Gastrocnemius medialis (tissue), 4 donors: Measurements from ENCODE around the gene RAD51B. TPM values are rescaled to one million over a fixed set of nuclear protein-coding genes. Genes with fewer than 3 reads are reported as not detected.

ENCODE experiments used
- ATAC-seq, 2 donors: fragments of 150-250 bp; one replicate each; pipeline ENCODE4 v1.9.1; 2016
- DNase-seq, 2 donors: peaks; one replicate each; pipeline ENCODE4 v3.0.0-alpha.2; 2019
- H3K27ac ChIP-seq, 4 donors: fragments of 200-600 bp; sonication (generic); 1 replicate in 1 of 4; 2 replicates in 3 of 4; pipeline ENCODE4 v1.5.1; 2016 to 2018; ENCODE audit warnings: mild to moderate bottlenecking in 2 of 4, moderate library complexity in 1 of 4
- H3K27me3 ChIP-seq, 3 donors: fragments of 200-600 bp; sonication (generic) in 2 of 3; 1 replicate in 1 of 3; 2 replicates in 2 of 3; pipeline versions ENCODE4 v1.5.1 to v1.6.0; 2016 to 2019; ENCODE audit warnings: mild to moderate bottlenecking in 1 of 3, moderate library complexity in 1 of 3
- H3K36me3 ChIP-seq, 2 donors: fragments of 200-600 bp; sonication (generic) in 1 of 2; one replicate each; pipeline ENCODE4 v1.5.1; 2017 to 2018
- H3K4me1 ChIP-seq, 2 donors: fragments of 200-600 bp; sonication (generic) in 1 of 2; one replicate each; pipeline ENCODE4 v1.5.1; 2016 to 2017; ENCODE audit warnings: mild to moderate bottlenecking in 2 of 2
- H3K4me3 ChIP-seq, 4 donors: fragments of 200-600 bp; sonication (generic) in 3 of 4; 1 replicate in 1 of 4; 2 replicates in 3 of 4; pipeline ENCODE4 v1.5.1; 2016 to 2019; ENCODE audit warnings: mild to moderate bottlenecking in 2 of 4
- H3K9me3 ChIP-seq, 3 donors: fragments of 200-600 bp; sonication (generic) in 2 of 3; 1 replicate in 1 of 3; 2 replicates in 2 of 3; pipeline ENCODE4 v1.5.1; 2016 to 2019
- POLR2A ChIP-seq, 2 donors: fragments of 450-650 bp; IDR thresholded peaks; one replicate each; pipeline ENCODE4 v1.6.1; 2017; ENCODE audit warnings: antibody characterized with exemption in 2 of 2, mild to moderate bottlenecking in 2 of 2, moderate library complexity in 2 of 2
- in situ Hi-C, 4 donors: fragments of 200-750 bp; cut with MboI; loops; one replicate each; pipeline versions ENCODE4 v1.15.0 to v1.8.0; 2017; ENCODE audit warnings: low sequenced_read_pairs in 4 of 4
- intact Hi-C: fragments of 100-400 bp; cut with DNase I; formaldehyde crosslinking; loops from one replicate; pipeline ENCODE4 v1.15.1; 2023; ENCODE audit warnings: low total_unique reads
- total RNA-seq, 4 donors: library from RNA; depleted of rRNA; stranded (reverse); fragments of >200 nt; gene quantifications; one replicate each; pipeline versions ENCODE4 v1.1.0 to v1.2.3, GENCODE V29; 2016
- TF ChIP-seq, protein P1 (sequence below), 5 experiments: fragments of 450-650 bp in 3 of 5; fragments of 200-600 bp in 2 of 5; sonication (generic) in 2 of 5; IDR thresholded peaks in 4 of 5; conservative IDR thresholded peaks in 1 of 5; 1 replicate in 4 of 5; 2 replicates in 1 of 5; pipeline ENCODE4 v1.5.1; 2016 to 2019; ENCODE audit warnings: antibody characterized with exemption in 5 of 5, mild to moderate bottlenecking in 3 of 5, moderate library complexity in 3 of 5

The RAD51B gene
- total RNA-seq, 4 donors from 2014 or later = 1.6 to 3.3 (median 2.4) TPM

DNA sequence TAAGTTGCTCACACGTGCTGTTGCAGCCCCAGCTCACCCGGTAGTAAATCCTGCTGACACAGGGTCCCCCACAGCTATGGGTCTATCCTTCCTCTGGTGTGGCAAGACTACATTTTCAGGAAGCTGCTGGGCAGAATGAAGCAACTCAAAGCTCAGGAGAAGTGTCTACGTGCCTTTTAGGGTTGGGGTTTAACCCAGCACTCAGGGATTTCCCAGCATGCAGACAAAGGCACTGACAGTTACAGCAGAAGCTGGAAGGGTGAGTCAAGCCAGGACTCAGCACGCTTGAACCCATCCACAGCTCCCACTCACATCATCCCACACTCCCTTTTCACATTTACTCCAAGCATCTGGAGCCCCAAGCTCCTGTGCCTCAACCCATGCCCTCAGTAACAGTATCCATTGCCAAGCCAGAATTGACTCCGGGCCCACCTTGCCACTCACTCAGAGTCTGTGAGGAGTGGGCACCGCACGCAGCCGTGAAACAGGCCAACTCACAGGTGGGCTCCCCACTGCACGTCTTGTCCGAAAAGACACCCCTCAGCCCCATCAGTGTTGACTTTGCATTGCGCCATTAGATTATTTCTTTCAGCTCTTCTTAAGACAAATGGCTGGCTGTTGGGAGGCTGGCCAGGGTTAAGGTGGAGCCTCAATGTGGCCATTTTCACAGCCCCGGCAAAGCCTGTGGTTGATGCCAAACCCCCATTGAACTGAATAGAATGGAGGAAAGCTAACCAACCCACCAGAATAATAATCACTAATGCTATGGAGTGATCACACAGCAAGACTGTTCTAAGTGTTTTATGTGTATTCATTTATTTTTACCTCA, 913.7 kb downstream of the RAD51B start:
- in situ Hi-C loops = no loop called here

DNA sequence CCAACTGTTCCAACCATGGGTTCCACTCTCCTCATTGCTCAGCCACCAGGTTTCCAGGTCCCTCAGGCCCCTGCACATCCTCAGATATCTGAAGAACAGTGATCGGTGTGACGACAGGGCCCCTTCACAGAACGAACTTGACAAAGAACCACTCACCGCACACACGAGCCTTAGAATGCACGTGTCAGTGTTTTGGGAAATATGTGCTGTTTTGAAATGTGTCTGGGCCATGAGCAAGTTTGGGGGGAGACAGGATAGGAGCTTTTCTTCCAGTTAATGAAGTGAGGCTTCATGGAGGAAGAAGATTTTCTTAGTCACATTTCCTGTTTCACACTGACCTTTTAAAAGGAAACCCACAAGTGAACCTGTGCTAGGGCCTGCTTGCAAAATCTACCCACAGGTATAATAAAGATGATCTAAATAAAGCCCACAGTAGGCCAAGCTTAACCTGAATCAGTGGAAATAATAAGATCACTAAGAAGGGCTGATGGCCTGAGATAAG, 914.7 kb downstream of the RAD51B start:
- intact Hi-C loops = no loop called here
- H3K4me1 ChIP-seq = peaks cover 7 to 27% of the 10 kb centered on the region in 2 donors
- in situ Hi-C loops = no loop called here

More for the DNA sequence above, 913.7 kb downstream of the RAD51B start:
- Histone ChIP-seq H3K4me1 (peaks cover 7 to 31% of the 10 kb centered on the region in 2 donors), H3K9me3 (no peaks in the 10 kb centered on the region), H3K4me3 (no peak overlapping the region), H3K27ac (no peak overlapping the region), H3K36me3 (no peaks in the 10 kb centered on the region), H3K27me3 (no peaks in the 10 kb centered on the region)
- TF ChIP-seq POLR2A (IDR thresholded peaks at IDR 0.05) = no peak
- TF ChIP-seq, protein P1, sequence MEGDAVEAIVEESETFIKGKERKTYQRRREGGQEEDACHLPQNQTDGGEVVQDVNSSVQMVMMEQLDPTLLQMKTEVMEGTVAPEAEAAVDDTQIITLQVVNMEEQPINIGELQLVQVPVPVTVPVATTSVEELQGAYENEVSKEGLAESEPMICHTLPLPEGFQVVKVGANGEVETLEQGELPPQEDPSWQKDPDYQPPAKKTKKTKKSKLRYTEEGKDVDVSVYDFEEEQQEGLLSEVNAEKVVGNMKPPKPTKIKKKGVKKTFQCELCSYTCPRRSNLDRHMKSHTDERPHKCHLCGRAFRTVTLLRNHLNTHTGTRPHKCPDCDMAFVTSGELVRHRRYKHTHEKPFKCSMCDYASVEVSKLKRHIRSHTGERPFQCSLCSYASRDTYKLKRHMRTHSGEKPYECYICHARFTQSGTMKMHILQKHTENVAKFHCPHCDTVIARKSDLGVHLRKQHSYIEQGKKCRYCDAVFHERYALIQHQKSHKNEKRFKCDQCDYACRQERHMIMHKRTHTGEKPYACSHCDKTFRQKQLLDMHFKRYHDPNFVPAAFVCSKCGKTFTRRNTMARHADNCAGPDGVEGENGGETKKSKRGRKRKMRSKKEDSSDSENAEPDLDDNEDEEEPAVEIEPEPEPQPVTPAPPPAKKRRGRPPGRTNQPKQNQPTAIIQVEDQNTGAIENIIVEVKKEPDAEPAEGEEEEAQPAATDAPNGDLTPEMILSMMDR (IDR thresholded peaks at IDR 0.05 in 4 of 5, conservative IDR thresholded peaks at IDR 0.05 in 1 of 5) = no peak
- intact Hi-C loops = no loop called here
- ATAC-seq (no peak), DNase-seq (peak in 1 of 2 donors; percentile 37)

DNA sequence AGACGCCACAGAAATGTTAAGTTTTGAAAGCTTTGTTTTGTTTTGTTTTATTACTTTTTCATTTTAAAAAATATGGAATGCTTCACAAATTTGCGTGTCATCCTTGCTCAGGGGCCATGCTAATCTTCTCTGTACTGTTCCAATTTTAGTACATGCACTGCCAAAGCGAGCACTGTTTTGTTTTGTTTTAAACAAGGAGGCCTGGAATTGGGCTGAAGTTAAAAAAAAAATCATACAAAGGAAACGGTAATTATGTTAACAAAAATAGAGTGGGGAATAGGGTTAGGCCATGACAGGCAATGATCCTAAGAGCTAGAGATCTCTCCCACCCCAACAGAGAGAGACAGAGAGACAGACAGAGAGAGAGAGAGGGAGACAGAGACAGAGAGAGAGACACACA, 916.3 kb downstream of the RAD51B start:
- intact Hi-C loops = no loop called here
- ATAC-seq = no peak
- peak overlapping the region; percentile 55 to 76 (median 59) for H3K27ac ChIP-seq
- peaks cover 7 to 20% of the 10 kb centered on the region in 2 donors for H3K4me1 ChIP-seq
- no peaks in the 10 kb centered on the region for H3K9me3 ChIP-seq
- no peaks in the 10 kb centered on the region for H3K36me3 ChIP-seq
- no peak for DNase-seq
- no peak for TF ChIP-seq POLR2A (IDR thresholded peaks at IDR 0.05)
- TF ChIP-seq, protein P1 (IDR thresholded peaks at IDR 0.05 in 4 of 5, conservative IDR thresholded peaks at IDR 0.05 in 1 of 5) = no peak
- H3K27me3 ChIP-seq = no peaks in the 10 kb centered on the region
- in situ Hi-C loops = no loop called here
- no peak overlapping the region for H3K4me3 ChIP-seq

More for the DNA sequence above, 914.7 kb downstream of the RAD51B start:
- no peaks in the 10 kb centered on the region for H3K36me3 ChIP-seq
- no peaks in the 10 kb centered on the region for H3K27me3 ChIP-seq
- no peak overlapping the region for H3K27ac ChIP-seq
- H3K4me3 ChIP-seq = no peak overlapping the region
- ATAC-seq (no peak), DNase-seq (no peak)
- TF ChIP-seq, protein P1 (IDR thresholded peaks at IDR 0.05 in 4 of 5, conservative IDR thresholded peaks at IDR 0.05 in 1 of 5) = no peak
- no peak for TF ChIP-seq POLR2A (IDR thresholded peaks at IDR 0.05)
- H3K9me3 ChIP-seq = no peaks in the 10 kb centered on the region

DNA sequence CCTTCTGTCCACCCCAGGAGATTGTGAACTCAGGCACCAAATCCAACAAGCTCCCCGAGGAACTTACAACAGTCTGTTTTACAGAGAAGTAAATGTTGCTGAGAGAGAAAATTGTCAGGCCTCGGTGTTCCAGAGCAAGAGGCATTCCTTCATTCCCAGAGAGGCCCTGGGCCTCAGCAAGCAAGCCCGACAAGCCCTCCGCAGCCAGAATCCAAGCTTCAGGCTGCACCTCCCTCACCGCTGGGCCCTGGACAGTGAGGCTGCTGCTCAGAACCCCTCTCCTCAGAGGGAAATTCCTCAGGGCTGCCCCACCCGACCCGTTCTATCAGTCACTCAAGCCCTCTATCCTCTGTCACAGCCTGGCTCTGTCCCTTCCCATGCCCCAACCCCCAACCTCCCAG, 916.9 kb downstream of the RAD51B start:
- Histone ChIP-seq H3K27ac (peak overlapping the region; percentile 55 to 76 (median 59)), H3K36me3 (no peaks in the 10 kb centered on the region), H3K27me3 (no peaks in the 10 kb centered on the region), H3K4me1 (peaks cover 7 to 20% of the 10 kb centered on the region in 2 donors), H3K4me3 (no peak overlapping the region), H3K9me3 (no peaks in the 10 kb centered on the region)
- ATAC-seq (peak in 1 of 2 donors; percentile 38), DNase-seq (peak in 1 of 2 donors; percentile 14)
- no peak for TF ChIP-seq POLR2A (IDR thresholded peaks at IDR 0.05)
- TF ChIP-seq, protein P1 (IDR thresholded peaks at IDR 0.05 in 4 of 5, conservative IDR thresholded peaks at IDR 0.05 in 1 of 5) = no peak
- intact Hi-C loops (no loop called here), in situ Hi-C loops (no loop called here)
